ENCODE measurements around the gene TAOK2. TPM values are rescaled to one million over a fixed set of nuclear protein-coding genes. Genes with fewer than 3 reads are reported as not detected.
A peak's percentile ranks its signal among the peaks of the same experiment; 100 is the strongest.

TAOK2 gene
- total and polyA plus RNA-seq, 4 donors: 7.6 to 57.7 (median 30.8) TPM

GRCh38 chr16:29989111-29989858, 15.6 kb downstream of the TAOK2 start:
- peak; percentile 39 to 44 for DNase-seq
- no peak overlapping the region for H3K4me3 ChIP-seq (ENCODE audit: low read length in 2 of 2)
- H3K4me1 ChIP-seq (ENCODE audit: control insufficient read depth in 1 of 2, insufficient read depth in 2 of 2, low read length in 2 of 2): no peaks in the 10 kb centered on the region
- no peaks in the 10 kb centered on the region for H3K9me3 ChIP-seq (ENCODE audit: control insufficient read depth, low read length)
- ATAC-seq (ENCODE audit: low FRiP score): no peak
- WGBS, 2 donors: 82 to 85% methylated on average over 23 of the region's 23 CpGs
- H3K27ac ChIP-seq (ENCODE audit: low read depth in 1 of 2, low read length in 2 of 2): no peak overlapping the region
- H3K27me3 ChIP-seq (ENCODE audit: control insufficient read depth in 1 of 2, insufficient read depth in 2 of 2, low read length in 1 of 2): no peaks in the 10 kb centered on the region
- intact Hi-C loops (cut with DNase I): no loop called here
- H3K36me3 ChIP-seq (ENCODE audit: control insufficient read depth in 1 of 2, insufficient read depth in 2 of 2, low read length in 1 of 2): peaks cover 0 to 5% of the 10 kb centered on the region in 2 donors

GRCh38 chr16:29990034-29990433, 16.4 kb downstream of the TAOK2 start:
- H3K4me1 ChIP-seq (ENCODE audit: control insufficient read depth in 1 of 2, insufficient read depth in 2 of 2, low read length in 2 of 2): no peaks in the 10 kb centered on the region

GRCh38 chr16:29990883-29991570, 17.4 kb downstream of the TAOK2 start:
- Histone ChIP-seq H3K27ac (ENCODE audit: low read depth in 1 of 2, low read length in 2 of 2) (no peak overlapping the region), H3K27me3 (ENCODE audit: control insufficient read depth in 1 of 2, insufficient read depth in 2 of 2, low read length in 1 of 2) (no peaks in the 10 kb centered on the region), H3K9me3 (ENCODE audit: control insufficient read depth, low read length) (no peaks in the 10 kb centered on the region), H3K4me3 (ENCODE audit: low read length in 2 of 2) (no peak overlapping the region), H3K36me3 (ENCODE audit: control insufficient read depth in 1 of 2, insufficient read depth in 2 of 2, low read length in 1 of 2) (peaks cover 0 to 4% of the 10 kb centered on the region in 2 donors), H3K4me1 (ENCODE audit: control insufficient read depth in 1 of 2, insufficient read depth in 2 of 2, low read length in 2 of 2) (no peaks in the 10 kb centered on the region)
- ATAC-seq (ENCODE audit: low FRiP score) (no peak), DNase-seq (peak; percentile 42 to 61)
- 90% methylated on average over 31 to 35 of the region's 35 CpGs for WGBS, 2 donors
- intact Hi-C loops (cut with DNase I): loop anchor here in 1 of 2 donors (10.0 kb wide), 1 partner anchor 176 kb away; the partner anchor contains the start of genes PAGR1 and PRRT2

More at GRCh38 chr16:29990034-29990433, 16.4 kb downstream of the TAOK2 start:
- H3K27me3 ChIP-seq (ENCODE audit: control insufficient read depth in 1 of 2, insufficient read depth in 2 of 2, low read length in 1 of 2): no peaks in the 10 kb centered on the region
- intact Hi-C loops (cut with DNase I): loop anchor here in 1 of 2 donors (10.0 kb wide), 1 partner anchor 175 kb away; the partner anchor contains the start of genes PAGR1 and PRRT2
- no peaks in the 10 kb centered on the region for H3K9me3 ChIP-seq (ENCODE audit: control insufficient read depth, low read length)
- peak in 1 of 2 donors; percentile 10 for DNase-seq
- no peak overlapping the region for H3K4me3 ChIP-seq (ENCODE audit: low read length in 2 of 2)
- WGBS, 2 donors: 90 to 92% methylated on average over 2 of the region's 2 CpGs
- H3K27ac ChIP-seq (ENCODE audit: low read depth in 1 of 2, low read length in 2 of 2): no peak overlapping the region
- H3K36me3 ChIP-seq (ENCODE audit: control insufficient read depth in 1 of 2, insufficient read depth in 2 of 2, low read length in 1 of 2): peaks cover 0 to 5% of the 10 kb centered on the region in 2 donors
- no peak for ATAC-seq (ENCODE audit: low FRiP score)

GRCh38 chr16:29991571-29991904, 17.9 kb downstream of the TAOK2 start:
- no peaks in the 10 kb centered on the region for H3K27me3 ChIP-seq (ENCODE audit: control insufficient read depth in 1 of 2, insufficient read depth in 2 of 2, low read length in 1 of 2)
- intact Hi-C loops (cut with DNase I): loop anchor here in 1 of 2 donors (10.0 kb wide), 1 partner anchor 177 kb away; the partner anchor contains the start of genes PAGR1 and PRRT2
- 59 to 70% methylated on average over 5 of the region's 5 CpGs for WGBS, 2 donors
- no peak overlapping the region for H3K27ac ChIP-seq (ENCODE audit: low read depth in 1 of 2, low read length in 2 of 2)
- H3K9me3 ChIP-seq (ENCODE audit: control insufficient read depth, low read length): no peaks in the 10 kb centered on the region
- ATAC-seq (ENCODE audit: low FRiP score): no peak
- peak; percentile 43 to 62 for DNase-seq
- no peak overlapping the region for H3K4me3 ChIP-seq (ENCODE audit: low read length in 2 of 2)
- H3K4me1 ChIP-seq (ENCODE audit: control insufficient read depth in 1 of 2, insufficient read depth in 2 of 2, low read length in 2 of 2): no peaks in the 10 kb centered on the region
- H3K36me3 ChIP-seq (ENCODE audit: control insufficient read depth in 1 of 2, insufficient read depth in 2 of 2, low read length in 1 of 2): no peaks in the 10 kb centered on the region

- no peak overlapping the region for H3K27ac ChIP-seq (ENCODE audit: low read depth in 1 of 2, low read length in 2 of 2)
- H3K27me3 ChIP-seq (ENCODE audit: control insufficient read depth in 1 of 2, insufficient read depth in 2 of 2, low read length in 1 of 2): no peaks in the 10 kb centered on the region
- intact Hi-C loops (cut with DNase I): loop anchor here in 1 of 2 donors (10.0 kb wide), 1 partner anchor 178 kb away; the partner anchor contains the start of genes PAGR1 and PRRT2
- ATAC-seq (ENCODE audit: low FRiP score) (no peak), DNase-seq (peak; percentile 29 to 57)
- H3K4me1 ChIP-seq (ENCODE audit: control insufficient read depth in 1 of 2, insufficient read depth in 2 of 2, low read length in 2 of 2): no peaks in the 10 kb centered on the region
- H3K9me3 ChIP-seq (ENCODE audit: control insufficient read depth, low read length): no peaks in the 10 kb centered on the region
- WGBS, 2 donors: 45 to 55% methylated on average over 7 of the region's 7 CpGs
- no peak overlapping the region for H3K4me3 ChIP-seq (ENCODE audit: low read length in 2 of 2)
- H3K36me3 ChIP-seq (ENCODE audit: control insufficient read depth in 1 of 2, insufficient read depth in 2 of 2, low read length in 1 of 2): no peaks in the 10 kb centered on the region
These were observed 18.8 kb downstream of the TAOK2 start for GRCh38 chr16:29992344-29992967.

GRCh38 chr16:29993191-29993902, 19.7 kb downstream of the TAOK2 start:
- Histone ChIP-seq H3K36me3 (ENCODE audit: control insufficient read depth in 1 of 2, insufficient read depth in 2 of 2, low read length in 1 of 2) (no peaks in the 10 kb centered on the region), H3K4me1 (ENCODE audit: control insufficient read depth in 1 of 2, insufficient read depth in 2 of 2, low read length in 2 of 2) (no peaks in the 10 kb centered on the region), H3K27ac (ENCODE audit: low read depth in 1 of 2, low read length in 2 of 2) (no peak overlapping the region), H3K4me3 (ENCODE audit: low read length in 2 of 2) (no peak overlapping the region), H3K9me3 (ENCODE audit: control insufficient read depth, low read length) (no peaks in the 10 kb centered on the region), H3K27me3 (ENCODE audit: control insufficient read depth in 1 of 2, insufficient read depth in 2 of 2, low read length in 1 of 2) (no peaks in the 10 kb centered on the region)
- DNase-seq: peak; percentile 23 to 68
- WGBS, 2 donors: 84 to 87% methylated on average over 22 to 25 of the region's 25 CpGs
- intact Hi-C loops (cut with DNase I): loop anchor here in 1 of 2 donors (10.0 kb wide), 1 partner anchor 179 kb away; the partner anchor contains the start of genes PAGR1 and PRRT2
- no peak for ATAC-seq (ENCODE audit: low FRiP score)

- Histone ChIP-seq H3K27me3 (ENCODE audit: control insufficient read depth in 1 of 2, insufficient read depth in 2 of 2, low read length in 1 of 2) (no peaks in the 10 kb centered on the region), H3K36me3 (ENCODE audit: control insufficient read depth in 1 of 2, insufficient read depth in 2 of 2, low read length in 1 of 2) (no peaks in the 10 kb centered on the region), H3K4me3 (ENCODE audit: low read length in 2 of 2) (no peak overlapping the region), H3K9me3 (ENCODE audit: control insufficient read depth, low read length) (no peaks in the 10 kb centered on the region), H3K27ac (ENCODE audit: low read depth in 1 of 2, low read length in 2 of 2) (no peak overlapping the region), H3K4me1 (ENCODE audit: control insufficient read depth in 1 of 2, insufficient read depth in 2 of 2, low read length in 2 of 2) (no peaks in the 10 kb centered on the region)
- WGBS, 2 donors: 79 to 82% methylated on average over 9 of the region's 9 CpGs
- ATAC-seq (ENCODE audit: low FRiP score) (no peak), DNase-seq (no peak)
- intact Hi-C loops (cut with DNase I): loop anchor here in 1 of 2 donors (2.0 to 10.0 kb wide), 2 partner anchors 67 to 179 kb away; partner anchors contain the start of genes KCTD13, PAGR1 and PRRT2
These were observed 20.4 kb downstream of the TAOK2 start for GRCh38 chr16:29993903-29994599.
